Fibroblast of pulmonary artery (primary cell): ENCODE measurements around the gene PPIP5K1.

Experiments
- DNase-seq: peaks from one replicate; pipeline ENCODE4 v3.0.0-alpha.2; 2010; ENCODE audit warnings: low read depth
- H3K4me3 ChIP-seq: replicated peaks from 2 replicates; pipeline ENCODE4 v1.5.1; 2011; ENCODE audit warnings: low read depth, mild to moderate bottlenecking, control low read depth, low read length, moderate library complexity
- TF ChIP-seq, protein P1 (sequence below): IDR thresholded peaks from 2 replicates; pipeline ENCODE4 v1.5.1; 2011; ENCODE audit warnings: mild to moderate bottlenecking, control low read depth, low read length, inconsistent platforms; ENCODE audit errors: missing control alignments

The PPIP5K1 gene

DNA sequence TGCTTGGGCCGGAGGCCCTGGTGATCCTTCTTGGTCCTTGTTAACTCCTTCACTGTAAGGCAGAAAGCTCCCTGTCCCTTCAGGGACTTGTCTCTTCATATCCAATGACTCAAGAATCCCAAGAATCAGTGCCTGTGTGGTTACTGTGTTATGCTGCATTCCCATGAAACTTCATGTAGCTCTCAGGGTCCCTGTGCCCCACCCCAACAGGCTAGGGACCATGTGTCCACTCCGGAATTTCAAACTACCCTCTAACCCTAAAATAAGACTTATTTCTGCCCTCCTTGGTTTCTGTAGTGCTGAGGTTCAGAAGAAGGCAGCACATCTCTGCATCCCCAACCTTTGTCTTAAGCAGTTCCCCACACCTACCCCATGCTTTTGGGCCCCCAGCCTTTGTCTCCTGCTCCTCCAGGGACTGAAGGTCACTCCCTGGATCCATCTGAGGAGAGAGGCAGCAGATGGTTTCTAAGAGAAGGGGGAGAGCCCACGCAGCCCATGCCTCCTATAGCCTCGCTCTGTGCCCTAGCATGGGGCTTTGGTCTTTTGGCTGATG lies 73.1 kb downstream of the PPIP5K1 start:
- TF ChIP-seq, protein P1, sequence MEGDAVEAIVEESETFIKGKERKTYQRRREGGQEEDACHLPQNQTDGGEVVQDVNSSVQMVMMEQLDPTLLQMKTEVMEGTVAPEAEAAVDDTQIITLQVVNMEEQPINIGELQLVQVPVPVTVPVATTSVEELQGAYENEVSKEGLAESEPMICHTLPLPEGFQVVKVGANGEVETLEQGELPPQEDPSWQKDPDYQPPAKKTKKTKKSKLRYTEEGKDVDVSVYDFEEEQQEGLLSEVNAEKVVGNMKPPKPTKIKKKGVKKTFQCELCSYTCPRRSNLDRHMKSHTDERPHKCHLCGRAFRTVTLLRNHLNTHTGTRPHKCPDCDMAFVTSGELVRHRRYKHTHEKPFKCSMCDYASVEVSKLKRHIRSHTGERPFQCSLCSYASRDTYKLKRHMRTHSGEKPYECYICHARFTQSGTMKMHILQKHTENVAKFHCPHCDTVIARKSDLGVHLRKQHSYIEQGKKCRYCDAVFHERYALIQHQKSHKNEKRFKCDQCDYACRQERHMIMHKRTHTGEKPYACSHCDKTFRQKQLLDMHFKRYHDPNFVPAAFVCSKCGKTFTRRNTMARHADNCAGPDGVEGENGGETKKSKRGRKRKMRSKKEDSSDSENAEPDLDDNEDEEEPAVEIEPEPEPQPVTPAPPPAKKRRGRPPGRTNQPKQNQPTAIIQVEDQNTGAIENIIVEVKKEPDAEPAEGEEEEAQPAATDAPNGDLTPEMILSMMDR: no peak
- peak; percentile 33 for DNase-seq
- peak overlapping the region; percentile 59 for H3K4me3 ChIP-seq

GRCh38 chr15:43516185-43516584 lies 73.8 kb downstream of the PPIP5K1 start:
- no peak overlapping the region for H3K4me3 ChIP-seq
- no peak for DNase-seq
- TF ChIP-seq, protein P1: no peak

GRCh38 chr15:43515741-43516140 lies 74.3 kb downstream of the PPIP5K1 start:
- no peak for DNase-seq
- H3K4me3 ChIP-seq: no peak overlapping the region
- TF ChIP-seq, protein P1: no peak

DNA sequence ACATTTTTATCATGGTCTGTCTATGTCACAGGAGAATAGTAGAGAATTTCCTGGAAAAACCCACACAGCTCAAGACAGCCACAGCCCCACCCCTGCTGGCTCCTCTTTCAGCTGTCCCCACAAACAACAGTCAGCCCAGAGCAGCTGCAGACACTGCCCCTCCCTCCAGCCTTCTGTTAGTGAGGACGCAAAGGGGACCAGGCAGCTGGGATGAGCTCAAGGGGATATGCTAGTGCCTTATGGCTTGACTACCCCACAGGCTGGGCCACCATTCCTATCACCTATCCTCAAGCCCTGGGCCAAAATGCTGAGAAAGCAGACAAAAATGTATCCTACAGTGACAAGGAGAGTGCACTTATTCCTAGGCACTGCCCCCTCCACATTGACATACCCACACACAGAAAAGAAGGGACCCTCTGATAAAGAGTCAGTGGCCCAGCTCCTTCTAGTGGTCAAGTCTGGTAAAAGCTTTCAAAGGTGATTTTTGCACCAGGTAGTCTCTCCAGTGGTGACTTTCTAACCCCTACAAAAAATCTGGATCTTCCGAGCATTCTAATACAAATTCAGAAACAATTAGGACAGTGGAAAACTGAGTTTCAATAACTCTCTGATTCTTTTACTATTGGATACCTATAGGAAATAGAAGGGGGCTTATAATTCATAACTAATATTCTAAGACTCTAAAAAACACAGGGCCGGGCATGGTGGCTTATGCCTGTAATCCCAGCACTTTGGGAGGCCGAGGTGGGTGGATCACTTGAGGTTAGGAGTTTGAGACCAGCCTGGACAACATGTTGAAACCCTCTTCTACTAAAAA lies 75.6 kb downstream of the PPIP5K1 start:
- DNase-seq: peak; percentile 26
- TF ChIP-seq, protein P1: peak; percentile 74
- H3K4me3 ChIP-seq: no peak overlapping the region

- H3K4me3 ChIP-seq: no peak overlapping the region
- TF ChIP-seq, protein P1: no peak
- DNase-seq: no peak
Measured at GRCh38 chr15:43513550-43513949, 76.5 kb downstream of the PPIP5K1 start.

DNA sequence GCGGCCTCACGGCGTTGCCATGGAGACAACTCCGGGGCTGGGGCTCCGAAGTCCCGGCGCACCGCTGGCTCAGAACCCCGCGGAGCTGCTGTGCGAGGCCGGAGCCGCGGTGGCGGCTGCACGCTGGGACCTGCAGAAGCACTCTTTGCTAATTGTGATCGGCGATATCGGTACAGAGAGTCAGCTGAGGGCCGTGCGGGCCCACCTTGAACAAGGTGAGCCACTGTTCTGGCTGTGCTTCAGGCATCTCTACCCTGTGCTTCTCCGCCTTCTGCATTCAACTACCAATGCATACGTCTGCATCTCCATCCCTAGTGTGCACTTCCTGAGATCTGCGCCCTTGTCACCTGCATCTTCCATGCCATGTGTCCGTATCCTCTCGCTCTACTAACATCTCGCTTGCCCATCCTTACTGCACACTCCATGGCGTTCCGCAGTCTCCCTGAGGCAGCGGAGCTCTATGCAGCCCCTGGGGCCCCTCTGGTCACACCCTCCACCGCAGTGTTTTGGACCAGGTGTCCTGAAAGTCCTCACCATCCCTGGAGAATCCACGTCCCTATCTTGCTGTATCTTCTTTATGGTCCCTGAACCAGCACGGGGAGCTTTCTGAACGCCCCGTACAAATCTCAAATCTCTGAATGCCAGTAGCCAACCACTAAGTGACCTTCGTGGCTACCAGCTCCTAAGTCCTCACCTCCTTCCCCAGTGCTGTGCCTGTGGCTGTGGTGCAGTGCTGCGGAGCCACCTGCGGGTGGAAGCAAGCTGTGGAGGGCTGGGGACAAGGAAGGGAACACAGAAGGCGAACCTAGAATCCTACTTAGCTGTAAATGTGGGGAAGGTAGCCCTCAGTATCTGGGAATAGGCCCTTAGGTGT lies 78.8 kb downstream of the PPIP5K1 start:
- peak overlapping the region; percentile 71 for H3K4me3 ChIP-seq
- peak; percentile 22 for DNase-seq
- TF ChIP-seq, protein P1: peak; percentile 35
